ENCODE results near the gene GRK5.

Gene GRK5

GRCh38 chr10:119449760-119450461, 242.5 kb downstream of the GRK5 start:
- Mint-ChIP-seq H3K27ac (no peak overlapping the region), H3K4me1 (no peaks in the 10 kb centered on the region), H3K27me3 (no peaks in the 10 kb centered on the region), H3K36me3 (ENCODE audit: low read depth) (peaks cover 3% of the 10 kb centered on the region), H3K9me3 (no peaks in the 10 kb centered on the region), H3K4me3 (no peak overlapping the region)
- ATAC-seq (no peak), DNase-seq (no peak)

- Mint-ChIP-seq H3K9me3 (no peaks in the 10 kb centered on the region), H3K4me3 (no peak overlapping the region), H3K4me1 (peaks cover 1% of the 10 kb centered on the region), H3K27ac (no peak overlapping the region), H3K27me3 (no peaks in the 10 kb centered on the region), H3K36me3 (ENCODE audit: low read depth) (peaks cover 3% of the 10 kb centered on the region)
- ATAC-seq (no peak), DNase-seq (no peak)
Measured at GRCh38 chr10:119450606-119451299, 243.4 kb downstream of the GRK5 start.

- Mint-ChIP-seq H3K4me1 (peaks cover 1% of the 10 kb centered on the region), H3K4me3 (no peak overlapping the region), H3K27me3 (no peaks in the 10 kb centered on the region), H3K36me3 (ENCODE audit: low read depth) (peaks cover 3% of the 10 kb centered on the region), H3K27ac (no peak overlapping the region), H3K9me3 (no peaks in the 10 kb centered on the region)
- DNase-seq (no peak), ATAC-seq (no peak)
Measured at GRCh38 chr10:119451300-119451896, 244.0 kb downstream of the GRK5 start.

- Mint-ChIP-seq H3K9me3 (no peaks in the 10 kb centered on the region), H3K27me3 (no peaks in the 10 kb centered on the region), H3K36me3 (ENCODE audit: low read depth) (peaks cover 3% of the 10 kb centered on the region), H3K4me1 (peaks cover 1% of the 10 kb centered on the region), H3K27ac (no peak overlapping the region), H3K4me3 (no peak overlapping the region)
- ATAC-seq: no peak
- DNase-seq: no peak
Measured at GRCh38 chr10:119452396-119452795, 245.0 kb downstream of the GRK5 start.

GRCh38 chr10:119453313-119453712, 245.9 kb downstream of the GRK5 start:
- Mint-ChIP-seq H3K27ac (no peak overlapping the region), H3K4me3 (no peak overlapping the region), H3K27me3 (no peaks in the 10 kb centered on the region), H3K9me3 (no peaks in the 10 kb centered on the region), H3K36me3 (ENCODE audit: low read depth) (peaks cover 3% of the 10 kb centered on the region), H3K4me1 (peaks cover 1% of the 10 kb centered on the region)
- no peak for DNase-seq
- no peak for ATAC-seq

GRCh38 chr10:119454316-119454715, 246.9 kb downstream of the GRK5 start:
- Mint-ChIP-seq H3K27me3 (no peaks in the 10 kb centered on the region), H3K36me3 (ENCODE audit: low read depth) (peaks cover 3% of the 10 kb centered on the region), H3K4me3 (no peak overlapping the region), H3K9me3 (no peaks in the 10 kb centered on the region), H3K27ac (no peak overlapping the region), H3K4me1 (peaks cover 1% of the 10 kb centered on the region)
- no peak for ATAC-seq
- no peak for DNase-seq

- DNase-seq (no peak), ATAC-seq (no peak)
- H3K27ac Mint-ChIP-seq: no peak overlapping the region
- no peak overlapping the region for H3K4me3 Mint-ChIP-seq
- peaks cover 3% of the 10 kb centered on the region for H3K36me3 Mint-ChIP-seq (ENCODE audit: low read depth)
- H3K4me1 Mint-ChIP-seq: peaks cover 1% of the 10 kb centered on the region
- H3K27me3 Mint-ChIP-seq: no peaks in the 10 kb centered on the region
- H3K9me3 Mint-ChIP-seq: no peaks in the 10 kb centered on the region
Measured at GRCh38 chr10:119454990-119455389, 247.6 kb downstream of the GRK5 start.

GRCh38 chr10:119455609-119456434, 248.5 kb downstream of the GRK5 start:
- H3K27ac Mint-ChIP-seq: peak overlapping the region; percentile 49
- no peak overlapping the region for H3K4me3 Mint-ChIP-seq
- ATAC-seq: no peak

GRCh38 chr10:119456435-119456810, 249.1 kb downstream of the GRK5 start:
- H3K4me3 Mint-ChIP-seq: no peak overlapping the region
- H3K9me3 Mint-ChIP-seq: no peaks in the 10 kb centered on the region
- no peak for ATAC-seq
- DNase-seq: no peak
- H3K36me3 Mint-ChIP-seq (ENCODE audit: low read depth): peaks cover 3% of the 10 kb centered on the region
- no peak overlapping the region for H3K27ac Mint-ChIP-seq
- no peaks in the 10 kb centered on the region for H3K27me3 Mint-ChIP-seq
- peaks cover 1% of the 10 kb centered on the region for H3K4me1 Mint-ChIP-seq

More at GRCh38 chr10:119455609-119456434, 248.5 kb downstream of the GRK5 start:
- Mint-ChIP-seq H3K4me1 (peaks cover 1% of the 10 kb centered on the region), H3K36me3 (ENCODE audit: low read depth) (peaks cover 3% of the 10 kb centered on the region), H3K9me3 (no peaks in the 10 kb centered on the region), H3K27me3 (no peaks in the 10 kb centered on the region)
- DNase-seq: no peak

GRCh38 chr10:119457966-119458766, 250.8 kb downstream of the GRK5 start:
- H3K4me3 Mint-ChIP-seq: no peak overlapping the region
- DNase-seq (no peak), ATAC-seq (no peak)
- H3K27me3 Mint-ChIP-seq: no peaks in the 10 kb centered on the region
- peaks cover 3% of the 10 kb centered on the region for H3K36me3 Mint-ChIP-seq (ENCODE audit: low read depth)
- H3K27ac Mint-ChIP-seq: no peak overlapping the region
- peaks cover 2% of the 10 kb centered on the region for H3K9me3 Mint-ChIP-seq
- peaks cover 1% of the 10 kb centered on the region for H3K4me1 Mint-ChIP-seq

GRCh38 chr10:119459681-119460340, 252.4 kb downstream of the GRK5 start:
- no peak overlapping the region for H3K4me3 Mint-ChIP-seq
- peaks cover 1% of the 10 kb centered on the region for H3K4me1 Mint-ChIP-seq
- H3K36me3 Mint-ChIP-seq (ENCODE audit: low read depth): peaks cover 3% of the 10 kb centered on the region
- no peak for ATAC-seq
- no peak overlapping the region for H3K27ac Mint-ChIP-seq
- peaks cover 5% of the 10 kb centered on the region for H3K9me3 Mint-ChIP-seq
- DNase-seq: no peak
- H3K27me3 Mint-ChIP-seq: no peaks in the 10 kb centered on the region

- DNase-seq: no peak
- ATAC-seq: no peak
- Mint-ChIP-seq H3K36me3 (ENCODE audit: low read depth) (peaks cover 3% of the 10 kb centered on the region), H3K4me1 (peaks cover 1% of the 10 kb centered on the region), H3K27ac (no peak overlapping the region), H3K9me3 (peaks cover 5% of the 10 kb centered on the region), H3K4me3 (no peak overlapping the region), H3K27me3 (no peaks in the 10 kb centered on the region)
Measured at GRCh38 chr10:119460369-119461195, 253.2 kb downstream of the GRK5 start.

GRCh38 chr10:119461380-119461779, 254.0 kb downstream of the GRK5 start:
- Mint-ChIP-seq H3K4me3 (no peak overlapping the region), H3K4me1 (peaks cover 2% of the 10 kb centered on the region), H3K9me3 (peaks cover 5% of the 10 kb centered on the region), H3K27ac (no peak overlapping the region), H3K36me3 (ENCODE audit: low read depth) (peaks cover 3% of the 10 kb centered on the region), H3K27me3 (no peaks in the 10 kb centered on the region)
- DNase-seq (no peak), ATAC-seq (peak; percentile 77)
